Thoracic aorta (tissue), 2 donors: Measurements from ENCODE around the gene CELA2B. TPM values are rescaled to one million over a fixed set of nuclear protein-coding genes. Genes with fewer than 3 reads are reported as not detected.
"Not testable (repeated sequence)": the region's sequence is repeated elsewhere in the genome, so short reads cannot be mapped to it uniquely, and the experiment has no call there.

Experiments used
- ATAC-seq: fragments of 150-250 bp; one replicate; pipeline ENCODE4 v1.8.0; 2017; ENCODE audit warnings: low read depth; ENCODE audit not compliant: insufficient number of reproducible peaks, low FRiP score
- DNase-seq: peaks from one replicate; pipeline ENCODE4 v3.0.0-alpha.2; 2020; ENCODE audit warnings: low spot score
- H3K27ac ChIP-seq, 2 donors: fragments of 200-600 bp; sonication (generic); 1 replicate in 1 of 2; 2 replicates in 1 of 2; pipeline ENCODE4 v1.5.1; 2016; ENCODE audit warnings: mild to moderate bottlenecking in 2 of 2, moderate library complexity in 2 of 2
- H3K27me3 ChIP-seq: fragments of 200-600 bp; sonication (generic); replicated peaks from 2 replicates; pipeline ENCODE4 v1.6.0; 2016; ENCODE audit warnings: mild to moderate bottlenecking; ENCODE audit not compliant: insufficient read depth
- H3K36me3 ChIP-seq: fragments of 200-600 bp; sonication (generic); one replicate; pipeline ENCODE4 v1.5.1; 2016
- H3K4me1 ChIP-seq, 2 donors: fragments of 200-600 bp; sonication (generic); 1 replicate in 1 of 2; 2 replicates in 1 of 2; pipeline versions ENCODE4 v1.5.1 to v1.6.0; 2016; ENCODE audit warnings: low read depth in 2 of 2, mild to moderate bottlenecking in 1 of 2; ENCODE audit not compliant: control insufficient read depth in 1 of 2
- H3K4me3 ChIP-seq: fragments of 200-600 bp; sonication (generic); 2 replicates; pipeline ENCODE4 v1.5.1; 2016; ENCODE audit warnings: mild to moderate bottlenecking
- H3K9me3 ChIP-seq: fragments of 200-600 bp; sonication (generic); 2 replicates; pipeline ENCODE4 v1.5.1; 2016
- CTCF ChIP-seq: fragments of 200-600 bp; sonication (generic); IDR thresholded peaks from one replicate; pipeline ENCODE4 v1.5.1; 2019; ENCODE audit warnings: antibody characterized with exemption
- total RNA-seq, 2 donors: library from RNA; depleted of rRNA; stranded (reverse); fragments of >200 nt; gene quantifications; one replicate each; pipeline versions ENCODE4 v1.1.0 to v1.2.3, GENCODE V29; 2016

The CELA2B gene
- total RNA-seq, 2 donors from 2014 or later = not detected

- Histone ChIP-seq H3K4me3 (no peak overlapping the region), H3K27ac (no peak overlapping the region), H3K36me3 (peaks cover 12% of the 10 kb centered on the region), H3K27me3 (no peaks in the 10 kb centered on the region), H3K9me3 (no peaks in the 10 kb centered on the region), H3K4me1 (no peaks in the 10 kb centered on the region)
- no peak for TF ChIP-seq CTCF
- DNase-seq = no peak
- ATAC-seq = no peak
These were observed 37.3 kb downstream of the CELA2B start for GRCh38 chr1:15513192-15513591.

- Histone ChIP-seq H3K4me1 (no peaks in the 10 kb centered on the region), H3K4me3 (no peak overlapping the region), H3K36me3 (peaks cover 12% of the 10 kb centered on the region), H3K27me3 (no peaks in the 10 kb centered on the region), H3K9me3 (no peaks in the 10 kb centered on the region), H3K27ac (no peak overlapping the region)
- ATAC-seq = no peak
- DNase-seq = no peak
- TF ChIP-seq CTCF = no peak
These were observed 38.0 kb downstream of the CELA2B start for GRCh38 chr1:15513919-15514318.

GRCh38 chr1:15514557-15514956 is 38.7 kb downstream of the CELA2B start:
- H3K9me3 ChIP-seq, H3K27ac ChIP-seq, H3K4me3 ChIP-seq, H3K4me1 ChIP-seq, H3K27me3 ChIP-seq, ATAC-seq, DNase-seq: not testable (repeated sequence)
- H3K36me3 ChIP-seq = peaks cover 12% of the 10 kb centered on the region

GRCh38 chr1:15515022-15515663 is 39.2 kb downstream of the CELA2B start:
- H3K36me3 ChIP-seq = peaks cover 12% of the 10 kb centered on the region

DNA sequence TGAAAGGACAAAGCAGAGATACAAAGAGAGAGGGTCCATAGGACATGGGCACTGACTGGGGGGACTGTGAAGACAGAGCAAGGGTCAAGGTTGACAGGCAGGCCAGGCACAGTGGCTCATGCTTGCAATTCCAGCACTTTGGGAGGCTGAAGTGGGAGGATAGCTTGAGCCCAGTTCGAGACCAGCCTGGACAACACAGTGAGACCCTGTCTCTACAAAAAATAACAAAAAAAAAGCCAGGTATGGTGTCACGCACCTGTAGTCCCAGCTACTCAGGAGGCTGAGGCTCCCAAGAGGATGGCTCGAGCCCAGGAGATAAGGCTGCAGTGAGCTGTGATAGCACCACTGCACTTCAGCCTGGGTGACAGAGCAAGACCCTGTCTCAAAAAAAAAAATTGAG is 43.7 kb downstream of the CELA2B start:
- no peaks in the 10 kb centered on the region for H3K27me3 ChIP-seq
- no peak overlapping the region for H3K27ac ChIP-seq
- peaks cover 8 to 12% of the 10 kb centered on the region in 2 donors for H3K4me1 ChIP-seq
- ATAC-seq = no peak
- no peak for DNase-seq
- H3K36me3 ChIP-seq = peaks cover 8% of the 10 kb centered on the region
- no peaks in the 10 kb centered on the region for H3K9me3 ChIP-seq
- no peak overlapping the region for H3K4me3 ChIP-seq
- TF ChIP-seq CTCF = no peak

More at GRCh38 chr1:15515022-15515663, 39.2 kb downstream of the CELA2B start:
- H3K4me1 ChIP-seq = no peaks in the 10 kb centered on the region
- no peak for ATAC-seq
- no peaks in the 10 kb centered on the region for H3K9me3 ChIP-seq
- H3K4me3 ChIP-seq = no peak overlapping the region
- DNase-seq = no peak
- H3K27ac ChIP-seq = no peak overlapping the region
- H3K27me3 ChIP-seq = no peaks in the 10 kb centered on the region
- no peak for TF ChIP-seq CTCF

DNA sequence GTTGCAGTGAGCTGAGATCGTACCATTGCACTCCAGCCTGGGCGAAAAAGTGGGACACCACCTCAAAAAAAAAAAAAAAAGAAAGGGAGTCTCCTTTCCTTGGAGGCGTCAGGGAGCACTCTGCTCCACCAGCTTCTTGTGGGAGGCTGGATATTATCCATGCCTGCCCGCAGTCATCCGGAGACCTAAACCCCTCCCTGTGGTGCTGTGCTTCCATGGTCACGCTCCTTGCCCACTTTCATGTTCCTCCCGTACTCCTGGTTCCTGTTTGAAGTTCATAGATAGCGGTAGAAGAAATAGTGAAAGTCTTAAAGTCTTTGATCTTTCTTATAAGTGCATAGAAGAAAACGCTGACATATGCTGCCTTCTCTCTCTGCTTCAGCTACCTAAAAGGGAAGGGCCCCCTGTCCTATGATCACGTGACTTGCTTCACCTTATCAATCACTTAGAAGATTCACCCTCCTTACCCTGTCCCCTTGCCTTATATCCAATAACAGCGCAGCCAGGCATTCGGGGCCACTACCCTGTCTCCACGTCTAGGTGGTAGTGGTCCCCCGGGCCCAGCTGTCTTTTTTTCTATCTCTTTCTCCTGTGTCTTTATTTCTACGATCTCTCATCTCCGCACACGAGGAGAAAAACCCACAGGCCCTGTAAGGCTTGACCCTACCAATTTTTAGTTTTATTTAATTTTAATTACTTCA is 45.5 kb downstream of the CELA2B start:
- peaks cover 16 to 23% of the 10 kb centered on the region in 2 donors for H3K4me1 ChIP-seq
- H3K4me3 ChIP-seq, H3K36me3 ChIP-seq, H3K27me3 ChIP-seq, H3K27ac ChIP-seq, ATAC-seq, DNase-seq, H3K9me3 ChIP-seq: not testable (repeated sequence)
